SK-N-SH treated with all-trans-retinoic acid at 6 μM for 48 hours (cell line): ENCODE results near the gene HRH2.

Experiments
- ARNTL ChIP-seq: fragments of 450-650 bp; formaldehyde crosslinking; IDR thresholded peaks from 2 replicates; pipeline ENCODE4 v1.5.0; 2020; ENCODE audit warnings: low read depth, mild to moderate bottlenecking, moderate library complexity, borderline replicate concordance
- BACH2 ChIP-seq: fragments of 250-450 bp; sonication (Bioruptor Pico); IDR thresholded peaks from 2 replicates; pipeline ENCODE4 v1.9.0; 2021; ENCODE audit warnings: mild to moderate bottlenecking, borderline replicate concordance
- CSRNP3 ChIP-seq: fragments of 250-450 bp; sonication (Bioruptor Pico); IDR thresholded peaks from 2 replicates; pipeline ENCODE4 v1.5.1; 2021; ENCODE audit warnings: mild to moderate bottlenecking, moderate library complexity
- ESRRG ChIP-seq: fragments of 250-450 bp; sonication (Bioruptor Pico); IDR thresholded peaks from 2 replicates; pipeline ENCODE4 v1.6.1; 2021; ENCODE audit warnings: mild to moderate bottlenecking
- GLIS3 ChIP-seq: fragments of 250-450 bp; sonication (Bioruptor Pico); IDR thresholded peaks from 2 replicates; pipeline ENCODE4 v1.5.0; 2020; ENCODE audit warnings: mild to moderate bottlenecking, moderate library complexity
- ISL1 ChIP-seq: fragments of 250-450 bp; sonication (Bioruptor Pico); IDR thresholded peaks from 2 replicates; pipeline ENCODE4 v2.1.2; 2022; ENCODE audit warnings: mild to moderate bottlenecking, moderate library complexity
- RARB ChIP-seq: fragments of 250-450 bp; sonication (Bioruptor Pico); IDR thresholded peaks from 2 replicates; pipeline ENCODE4 v1.8.0; 2021; ENCODE audit warnings: mild to moderate bottlenecking, moderate library complexity
- SNAI2 ChIP-seq: fragments of 250-450 bp; sonication (Bioruptor Pico); IDR thresholded peaks from 2 replicates; pipeline ENCODE4 v1.5.0; 2020; ENCODE audit warnings: mild to moderate bottlenecking, moderate library complexity
- TOX ChIP-seq: fragments of 250-450 bp; sonication (Bioruptor Pico); IDR thresholded peaks from 2 replicates; pipeline ENCODE4 v1.8.0; 2021; ENCODE audit warnings: mild to moderate bottlenecking, moderate library complexity, borderline replicate concordance
- ZFP3 ChIP-seq: fragments of 250-450 bp; sonication (Bioruptor Pico); IDR thresholded peaks from 2 replicates; pipeline ENCODE4 v1.5.0; 2020; ENCODE audit warnings: mild to moderate bottlenecking, moderate library complexity
- ZNF70 ChIP-seq: fragments of 450-650 bp; formaldehyde crosslinking; IDR thresholded peaks from 2 replicates; pipeline ENCODE4 v1.5.0; 2020; ENCODE audit warnings: mild to moderate bottlenecking, moderate library complexity
- ZNF8 ChIP-seq: fragments of 450-650 bp; formaldehyde crosslinking; IDR thresholded peaks from 2 replicates; pipeline ENCODE4 v1.5.0; 2020; ENCODE audit warnings: mild to moderate bottlenecking, moderate library complexity
- TF ChIP-seq, protein P1 (sequence below): fragments of 250-450 bp; sonication (Bioruptor Pico); IDR thresholded peaks from 2 replicates; pipeline ENCODE4 v1.5.1; 2020; ENCODE audit warnings: low read depth, mild to moderate bottlenecking, moderate library complexity
- TF ChIP-seq, protein P2 (sequence below): fragments of 250-450 bp; sonication (Bioruptor Pico); IDR thresholded peaks from 2 replicates; pipeline ENCODE4 v1.8.0; 2020; ENCODE audit warnings: mild to moderate bottlenecking, moderate library complexity, borderline replicate concordance

- no peak for TF ChIP-seq ARNTL (CRISPR knock-in tag)
- no peak for TF ChIP-seq ZFP3 (CRISPR knock-in tag)
- TF ChIP-seq, protein P1, sequence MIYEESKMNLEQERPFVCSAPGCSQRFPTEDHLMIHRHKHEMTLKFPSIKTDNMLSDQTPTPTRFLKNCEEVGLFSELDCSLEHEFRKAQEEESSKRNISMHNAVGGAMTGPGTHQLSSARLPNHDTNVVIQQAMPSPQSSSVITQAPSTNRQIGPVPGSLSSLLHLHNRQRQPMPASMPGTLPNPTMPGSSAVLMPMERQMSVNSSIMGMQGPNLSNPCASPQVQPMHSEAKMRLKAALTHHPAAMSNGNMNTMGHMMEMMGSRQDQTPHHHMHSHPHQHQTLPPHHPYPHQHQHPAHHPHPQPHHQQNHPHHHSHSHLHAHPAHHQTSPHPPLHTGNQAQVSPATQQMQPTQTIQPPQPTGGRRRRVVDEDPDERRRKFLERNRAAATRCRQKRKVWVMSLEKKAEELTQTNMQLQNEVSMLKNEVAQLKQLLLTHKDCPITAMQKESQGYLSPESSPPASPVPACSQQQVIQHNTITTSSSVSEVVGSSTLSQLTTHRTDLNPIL (CRISPR knock-in tag): no peak
- no peak for TF ChIP-seq ZNF8 (CRISPR knock-in tag)
- TF ChIP-seq CSRNP3 (CRISPR knock-in tag): no peak
- TF ChIP-seq, protein P2, sequence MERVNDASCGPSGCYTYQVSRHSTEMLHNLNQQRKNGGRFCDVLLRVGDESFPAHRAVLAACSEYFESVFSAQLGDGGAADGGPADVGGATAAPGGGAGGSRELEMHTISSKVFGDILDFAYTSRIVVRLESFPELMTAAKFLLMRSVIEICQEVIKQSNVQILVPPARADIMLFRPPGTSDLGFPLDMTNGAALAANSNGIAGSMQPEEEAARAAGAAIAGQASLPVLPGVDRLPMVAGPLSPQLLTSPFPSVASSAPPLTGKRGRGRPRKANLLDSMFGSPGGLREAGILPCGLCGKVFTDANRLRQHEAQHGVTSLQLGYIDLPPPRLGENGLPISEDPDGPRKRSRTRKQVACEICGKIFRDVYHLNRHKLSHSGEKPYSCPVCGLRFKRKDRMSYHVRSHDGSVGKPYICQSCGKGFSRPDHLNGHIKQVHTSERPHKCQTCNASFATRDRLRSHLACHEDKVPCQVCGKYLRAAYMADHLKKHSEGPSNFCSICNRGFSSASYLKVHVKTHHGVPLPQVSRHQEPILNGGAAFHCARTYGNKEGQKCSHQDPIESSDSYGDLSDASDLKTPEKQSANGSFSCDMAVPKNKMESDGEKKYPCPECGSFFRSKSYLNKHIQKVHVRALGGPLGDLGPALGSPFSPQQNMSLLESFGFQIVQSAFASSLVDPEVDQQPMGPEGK (CRISPR knock-in tag): no peak
- TF ChIP-seq ESRRG: no peak
- no peak for TF ChIP-seq RARB (CRISPR knock-in tag)
- TF ChIP-seq ISL1: no peak
- no peak for TF ChIP-seq SNAI2
- no peak for TF ChIP-seq BACH2 (CRISPR knock-in tag)
- no peak for TF ChIP-seq TOX (CRISPR knock-in tag)
- TF ChIP-seq GLIS3: no peak
- TF ChIP-seq ZNF70 (CRISPR knock-in tag): no peak
These were observed 50.0 kb downstream of the HRH2 start for GRCh38 chr5:175707751-175708375.
